GM10266 (cell line): ENCODE results near the gene FAM156A.
"Not testable (repeated sequence)": the region's sequence is repeated elsewhere in the genome, so short reads cannot be mapped to it uniquely, and the experiment has no call there.

Source experiments
- DNase-seq: peaks from one replicate; pipeline ENCODE4 v3.0.0; 2012; ENCODE audit errors: extremely low spot score
- CTCF ChIP-seq: IDR thresholded peaks from 2 replicates; pipeline ENCODE4 v1.5.1; 2012; ENCODE audit warnings: mild to moderate bottlenecking, low read depth; ENCODE audit not compliant: control insufficient read depth, insufficient read depth; ENCODE audit errors: missing control alignments

FAM156A gene

DNA sequence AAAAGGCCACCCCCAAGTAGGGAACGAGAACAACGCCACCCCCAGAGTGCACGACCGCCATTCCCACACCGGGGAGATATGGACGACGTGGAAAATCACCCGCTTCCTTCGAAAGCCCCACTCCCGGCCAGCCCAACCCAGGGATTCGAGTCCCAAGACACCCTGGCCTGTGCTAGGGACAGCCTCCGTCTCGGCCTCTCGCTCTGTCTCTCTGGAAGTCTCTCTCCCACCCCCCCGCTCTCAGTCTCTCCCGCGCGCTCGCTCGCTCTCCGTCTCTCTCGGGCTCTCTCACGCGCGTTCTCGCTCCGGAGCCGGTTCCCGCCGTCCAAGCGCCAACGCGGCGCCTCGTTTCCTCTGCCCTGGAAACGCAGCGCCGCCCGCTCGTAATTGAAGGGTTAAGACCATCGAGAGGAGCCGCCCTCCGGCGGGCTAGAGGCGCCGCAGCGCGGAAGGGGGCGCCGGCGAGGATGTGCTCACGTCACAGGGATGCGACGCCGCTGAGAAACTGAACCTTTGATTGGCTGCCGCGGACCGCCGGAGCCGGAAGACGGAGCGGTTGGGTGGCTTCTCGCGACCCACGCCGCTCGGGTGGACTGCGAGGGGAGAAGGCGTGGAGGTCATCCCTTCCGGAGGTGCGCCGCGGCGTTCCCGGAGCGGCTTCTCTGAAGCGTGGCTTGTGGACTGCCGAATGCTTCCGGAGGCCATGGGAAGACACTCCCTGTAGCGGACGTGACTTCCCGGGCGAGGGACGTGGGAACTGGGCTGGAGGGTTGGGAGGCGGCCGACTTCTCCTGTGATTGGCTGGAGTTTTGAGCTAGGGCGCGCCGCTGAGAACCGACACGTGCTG lies at the start of gene FAM156A:
TSS of gene FAM156A (minus strand) at position 406 of the 847 bp plus-strand sequence. CDS start 9,930 bp downstream, outside the sequence.
- DNase-seq = not testable (repeated sequence)

DNA sequence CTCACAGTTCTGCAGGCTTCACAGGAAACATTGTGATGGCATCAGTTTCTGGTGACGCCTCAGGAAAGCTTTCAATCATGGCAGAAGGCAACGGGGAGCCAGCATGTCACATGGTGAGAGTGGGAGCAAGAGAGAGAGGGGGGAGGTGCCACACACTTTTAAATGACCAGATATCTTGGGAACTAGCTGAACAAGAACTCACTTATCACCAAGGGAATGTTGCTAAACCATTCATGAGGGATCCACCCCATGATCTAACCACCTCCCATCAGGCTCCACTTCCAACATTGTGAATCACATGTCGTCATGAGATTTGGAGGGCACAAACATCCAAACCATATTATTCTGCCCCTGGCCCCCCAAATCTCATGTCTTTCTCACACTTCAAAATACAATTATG lies 47.0 kb upstream of the FAM156A start:
- no peak for TF ChIP-seq CTCF
- DNase-seq = no peak

- no peak for DNase-seq
These were observed 46.5 kb upstream of the FAM156A start for GRCh38 chrX:53004811-53005210.

DNA sequence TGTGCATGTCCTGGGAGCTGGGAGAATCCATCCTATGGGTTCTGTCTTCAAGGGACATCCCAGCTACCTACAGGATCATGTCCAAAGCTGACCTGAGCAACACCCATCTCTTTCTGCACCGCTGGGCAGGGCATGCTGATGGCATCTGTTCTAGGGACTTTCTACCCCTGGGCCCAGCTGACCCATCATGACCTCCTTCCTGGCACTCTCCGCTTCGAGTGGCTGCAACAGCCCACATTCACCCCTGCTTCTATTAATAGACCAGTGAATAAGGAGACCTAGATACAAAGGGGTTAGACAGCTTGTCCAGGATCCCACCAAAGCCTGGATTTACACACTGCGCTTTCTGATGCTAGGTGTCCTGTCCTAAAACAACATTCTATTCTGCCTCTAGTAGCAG lies 45.7 kb upstream of the FAM156A start:
- no peak for TF ChIP-seq CTCF
- DNase-seq = no peak

More at GRCh38 chrX:53004811-53005210, 46.5 kb upstream of the FAM156A start:
- no peak for TF ChIP-seq CTCF

- DNase-seq = no peak
- TF ChIP-seq CTCF = no peak
These were observed 44.8 kb upstream of the FAM156A start for GRCh38 chrX:53003111-53003510.

DNA sequence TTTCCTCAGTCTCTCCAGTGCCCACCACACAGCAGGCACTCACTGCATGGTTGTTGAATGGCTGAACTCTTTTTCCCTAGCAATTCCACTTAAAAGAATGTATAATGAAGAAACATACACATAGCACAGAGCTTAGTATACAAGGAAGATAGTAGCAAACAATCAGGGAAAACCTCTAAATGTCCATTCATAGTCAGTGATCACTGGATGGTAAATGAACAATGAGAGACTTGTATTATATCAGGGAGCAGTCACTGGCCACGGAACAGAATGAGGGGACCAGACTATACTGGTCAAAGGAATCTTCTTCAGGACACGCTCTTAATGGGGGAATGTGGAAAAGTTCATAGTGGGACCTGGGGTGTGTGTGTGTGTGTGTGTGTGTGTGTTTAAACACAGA lies 43.6 kb upstream of the FAM156A start:
- TF ChIP-seq CTCF = no peak
- no peak for DNase-seq

- no peak for TF ChIP-seq CTCF
- no peak for DNase-seq
These were observed 42.3 kb upstream of the FAM156A start for GRCh38 chrX:53000447-53001135.
